Stimulated activated CD8-positive, alpha-beta memory T cell treated with anti-CD3 and anti-CD28 coated beads, Interleukin-4, amount 100 ng/mL, for 24 hours (primary cell): Measurements from ENCODE around the gene CLEC4F.
"Not testable (repeated sequence)": the region's sequence is repeated elsewhere in the genome, so short reads cannot be mapped to it uniquely, and the experiment has no call there.

ENCODE experiments used
- DNase-seq: peaks from one replicate; pipeline ENCODE4 v3.0.0-alpha.2; 2020; ENCODE audit warnings: low read depth

CLEC4F gene

DNA sequence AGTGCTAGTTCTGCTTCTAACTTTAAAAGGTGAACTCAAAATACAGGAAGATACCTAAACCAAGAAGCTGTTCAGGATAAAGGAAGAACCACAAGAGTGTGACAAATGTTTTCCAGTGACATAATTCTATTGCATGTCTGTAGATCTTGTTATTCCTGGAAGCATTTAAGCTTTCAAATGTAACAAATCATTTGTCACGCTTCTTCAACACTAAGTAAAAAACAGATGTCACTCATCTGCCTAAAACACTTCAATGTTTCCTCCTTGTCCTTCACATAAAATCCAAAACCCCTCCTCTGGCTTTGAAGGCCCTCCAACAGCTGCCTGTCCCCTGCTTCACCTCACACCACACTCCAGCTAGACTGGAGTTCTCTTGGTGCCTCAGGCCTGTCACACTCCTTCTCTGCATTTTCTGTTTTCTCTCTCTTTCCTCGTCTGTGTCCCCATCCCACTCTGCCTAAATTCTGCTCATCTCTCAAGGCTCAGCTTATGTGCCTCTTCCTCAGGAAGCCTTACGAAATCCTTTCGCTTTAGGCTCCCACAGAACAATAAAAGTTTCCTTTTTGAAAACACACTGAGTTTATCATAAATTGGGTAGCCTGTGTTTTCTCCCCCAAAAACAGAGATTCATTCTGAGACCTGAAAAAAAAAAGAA is 6.4 kb upstream of the CLEC4F start:
- DNase-seq, result no peak

DNA sequence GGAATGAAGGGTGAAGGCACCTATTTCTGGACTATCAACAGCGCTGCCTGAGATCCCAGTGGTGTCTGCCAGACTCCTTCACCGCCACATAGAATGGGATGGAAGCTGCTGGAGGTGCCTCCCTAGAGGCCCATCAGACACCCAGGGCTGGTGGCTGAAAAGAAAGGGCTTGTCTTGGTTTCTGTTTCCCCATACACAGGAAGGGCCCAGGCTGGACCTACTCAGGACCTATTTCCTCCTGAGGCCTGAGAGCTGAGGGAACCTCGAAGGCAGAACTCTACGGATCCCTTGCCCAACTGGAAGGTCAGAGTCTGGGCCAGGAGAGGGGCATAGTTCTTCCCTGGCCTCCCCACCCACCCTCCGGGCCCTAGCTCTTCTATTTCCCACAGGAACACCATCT is 2.9 kb upstream of the CLEC4F start:
- no peak for DNase-seq

DNA sequence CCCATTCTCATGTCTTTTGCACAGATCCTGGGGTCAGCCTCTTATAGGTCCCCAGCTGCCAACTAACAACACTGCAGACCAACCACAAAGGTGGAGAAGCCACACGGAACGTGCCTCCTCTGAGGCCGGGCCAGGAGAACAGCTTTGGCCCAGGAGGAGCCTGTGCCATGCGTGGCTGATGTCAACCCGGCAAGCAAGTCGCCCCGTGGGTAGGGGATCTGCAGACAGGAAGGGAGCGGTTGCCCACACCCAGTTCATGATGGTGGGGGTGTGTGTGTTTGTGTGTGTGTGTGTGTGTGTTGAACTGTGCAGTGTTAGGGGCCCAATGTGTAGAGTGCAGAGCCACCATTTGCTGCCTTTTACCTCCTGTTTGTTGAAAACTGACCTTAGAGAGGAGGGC is 2.4 kb upstream of the CLEC4F start:
- no peak for DNase-seq

DNA sequence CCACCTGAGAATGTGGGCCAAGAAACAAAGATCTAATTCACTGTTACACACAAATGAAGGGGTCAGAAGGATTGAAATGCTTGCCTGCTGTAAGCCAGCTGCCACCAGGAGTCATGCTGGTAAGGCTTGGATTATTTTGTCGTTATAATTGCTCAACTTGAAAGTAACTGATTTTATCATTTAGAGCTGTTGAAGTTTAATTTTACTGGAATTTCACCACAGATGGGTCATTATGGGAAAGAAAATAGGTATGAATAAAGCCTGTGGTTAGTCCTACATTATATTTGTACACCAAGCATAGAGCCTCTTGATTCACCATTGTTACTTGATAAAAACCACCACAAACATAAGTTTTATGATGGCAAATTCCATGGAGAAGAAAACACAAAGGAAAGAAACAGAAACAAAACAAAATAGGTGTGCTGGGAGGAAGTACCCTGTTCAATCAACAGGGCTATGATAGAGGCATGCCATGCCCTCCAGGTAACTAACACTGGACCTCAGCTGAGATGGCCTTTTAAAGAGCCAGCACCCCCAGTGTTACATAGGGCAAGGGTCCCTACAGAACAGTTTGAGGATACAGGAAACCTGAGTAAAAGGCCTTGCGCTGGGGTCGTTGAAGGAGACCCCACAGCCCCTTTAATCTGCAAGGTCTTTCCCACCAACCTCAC is 3.0 kb downstream of the CLEC4F start:
- DNase-seq, result no peak

DNA sequence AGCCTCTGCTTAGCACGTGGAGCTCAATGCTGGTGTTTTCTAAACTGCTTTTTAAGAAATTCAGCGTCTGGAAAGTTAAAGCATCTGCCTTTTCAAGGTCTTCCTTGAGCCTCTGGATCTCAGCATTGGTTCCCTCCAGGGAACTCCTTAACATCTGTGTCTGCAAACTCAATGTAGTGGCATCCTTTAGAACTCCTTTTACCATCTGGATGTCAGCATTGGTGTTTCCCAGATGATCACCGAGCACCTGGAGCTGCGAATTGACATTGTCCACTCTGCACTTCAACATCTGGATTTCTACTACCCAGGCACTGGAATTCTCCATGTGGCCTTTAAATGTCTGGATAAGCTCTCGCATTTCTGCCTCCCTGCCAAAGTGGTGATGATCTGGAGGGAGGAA is 3.7 kb downstream of the CLEC4F start:
- no peak for DNase-seq

DNA sequence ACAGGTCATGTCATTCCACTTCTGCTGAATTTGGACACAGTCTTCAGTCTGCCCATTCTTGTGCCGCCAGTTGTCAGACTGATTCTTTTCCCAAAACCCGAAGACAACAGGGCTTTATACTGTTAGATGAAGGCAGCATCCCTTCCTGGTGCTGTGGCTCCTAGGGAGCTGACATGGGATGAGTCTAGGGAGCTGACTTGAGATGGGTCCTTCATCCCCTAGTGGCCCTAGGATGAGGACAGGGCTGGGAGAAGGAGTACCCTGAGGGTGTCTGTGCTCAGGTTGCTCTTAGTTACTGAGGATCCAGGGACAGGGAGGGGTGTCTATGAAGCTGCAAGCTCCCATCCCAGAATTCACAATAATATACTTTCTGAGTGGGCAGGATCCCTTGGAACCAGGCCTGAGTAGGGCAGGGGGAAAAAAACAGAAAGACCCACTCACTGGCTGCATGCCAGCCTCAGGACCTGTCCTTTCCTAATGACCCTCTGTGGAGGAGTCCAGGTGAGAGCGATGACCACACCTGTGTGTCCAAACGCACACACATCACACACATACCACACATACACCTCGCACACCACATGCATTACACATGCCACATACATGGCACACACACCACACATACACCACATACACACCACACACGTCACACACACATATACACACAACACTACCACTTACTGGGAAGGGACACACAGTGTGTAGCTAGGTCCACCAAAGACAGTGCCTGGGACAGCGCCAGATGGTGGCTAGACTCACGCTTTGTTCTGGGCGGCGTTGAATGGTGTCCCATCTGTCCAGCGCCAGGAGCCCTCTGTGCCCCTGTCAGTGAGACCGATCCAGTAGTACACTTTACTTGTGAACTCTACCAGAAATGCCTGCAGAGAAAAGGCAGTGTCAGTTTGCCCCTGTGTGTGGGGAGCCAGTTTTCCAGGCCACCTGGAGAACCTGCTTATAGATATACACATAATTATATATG is 11.1 kb downstream of the CLEC4F start:
- DNase-seq, result no peak

DNA sequence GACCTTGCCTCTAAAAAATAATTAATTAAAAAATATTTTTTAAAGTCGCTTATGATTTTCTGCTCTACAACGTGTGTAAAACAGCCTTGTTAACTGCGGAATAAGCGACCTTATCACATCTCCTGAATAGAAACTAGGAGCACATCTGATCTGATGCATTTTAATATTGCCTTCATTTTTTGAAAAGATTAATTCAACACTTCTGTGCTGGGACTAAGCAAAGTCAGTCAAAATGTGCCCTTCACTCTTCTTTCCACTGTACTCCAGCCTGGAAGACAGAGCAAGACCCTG is 12.6 kb downstream of the CLEC4F start:
- no peak for DNase-seq

DNA sequence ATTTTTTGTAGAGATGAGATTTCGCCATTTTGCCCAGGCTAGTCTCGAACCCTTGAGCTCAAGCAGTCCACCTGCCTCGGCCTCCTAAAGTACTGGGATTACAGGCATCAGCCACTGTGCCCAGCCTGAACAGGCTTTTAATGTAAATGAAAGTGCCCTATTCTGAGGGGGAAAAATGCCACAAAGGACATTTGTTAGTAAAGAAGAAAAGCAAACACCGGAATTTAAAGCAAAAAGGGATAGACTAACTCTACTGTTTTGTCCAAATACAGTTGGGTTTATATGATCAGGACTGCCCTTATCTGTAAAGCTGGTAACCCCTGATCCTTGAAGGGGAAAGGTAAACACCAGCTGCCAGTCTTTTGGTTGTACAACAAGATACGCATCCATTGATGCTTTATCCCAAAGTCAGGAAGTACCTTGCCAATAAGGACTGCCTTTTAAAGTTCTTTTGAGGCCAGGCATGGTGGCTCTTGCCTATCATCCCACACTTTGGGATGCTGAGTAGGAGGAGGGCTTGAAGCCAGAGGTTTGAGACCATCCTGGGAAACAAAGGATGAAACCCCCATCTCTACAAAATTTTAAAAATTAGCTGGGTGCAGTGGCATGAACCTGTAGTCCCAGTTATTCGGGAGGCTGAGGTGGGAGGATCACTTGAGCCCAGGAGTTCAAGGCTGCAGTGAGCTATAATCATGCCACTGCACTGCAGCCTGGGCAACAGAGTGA is 13.1 kb downstream of the CLEC4F start:
- no peak for DNase-seq

DNA sequence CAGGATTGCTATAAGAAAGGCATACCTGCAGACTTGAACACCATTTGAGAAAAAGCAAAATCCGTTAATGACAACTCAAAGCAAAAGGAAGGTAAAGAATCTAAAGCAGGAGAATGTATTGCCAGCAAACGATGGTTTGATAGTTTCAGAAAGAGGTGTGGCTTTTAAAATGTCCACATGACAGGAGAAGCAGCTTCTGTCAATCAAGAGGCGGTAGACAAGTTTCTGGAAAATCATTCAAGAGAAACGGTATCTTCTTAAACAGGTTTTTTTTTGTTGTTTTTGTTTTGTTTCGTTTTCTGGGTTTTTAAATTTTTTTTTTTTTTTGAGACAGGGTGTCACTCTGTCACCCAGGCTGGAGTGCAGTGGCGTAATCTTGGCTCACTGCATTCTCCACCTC is 13.8 kb downstream of the CLEC4F start:
- DNase-seq, result no peak

DNA sequence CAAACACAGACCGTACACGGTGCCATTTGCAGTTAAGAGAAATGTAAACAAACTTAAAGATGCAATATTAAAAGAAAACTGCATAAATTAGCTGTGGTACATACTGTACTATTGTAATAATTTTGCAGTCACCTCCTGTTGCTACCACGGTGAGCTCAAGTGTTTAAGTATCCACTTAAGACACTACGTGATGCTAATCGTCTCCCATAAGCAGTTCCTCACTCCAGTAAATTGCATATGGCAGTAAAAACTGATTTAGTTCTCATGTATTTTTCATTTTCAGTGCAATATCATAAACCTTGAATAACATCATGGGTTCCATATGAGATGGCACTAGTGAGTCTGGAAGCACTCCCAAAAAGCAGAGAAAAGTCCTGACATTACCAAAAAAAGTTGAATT is 14.4 kb downstream of the CLEC4F start:
- DNase-seq, result no peak

DNA sequence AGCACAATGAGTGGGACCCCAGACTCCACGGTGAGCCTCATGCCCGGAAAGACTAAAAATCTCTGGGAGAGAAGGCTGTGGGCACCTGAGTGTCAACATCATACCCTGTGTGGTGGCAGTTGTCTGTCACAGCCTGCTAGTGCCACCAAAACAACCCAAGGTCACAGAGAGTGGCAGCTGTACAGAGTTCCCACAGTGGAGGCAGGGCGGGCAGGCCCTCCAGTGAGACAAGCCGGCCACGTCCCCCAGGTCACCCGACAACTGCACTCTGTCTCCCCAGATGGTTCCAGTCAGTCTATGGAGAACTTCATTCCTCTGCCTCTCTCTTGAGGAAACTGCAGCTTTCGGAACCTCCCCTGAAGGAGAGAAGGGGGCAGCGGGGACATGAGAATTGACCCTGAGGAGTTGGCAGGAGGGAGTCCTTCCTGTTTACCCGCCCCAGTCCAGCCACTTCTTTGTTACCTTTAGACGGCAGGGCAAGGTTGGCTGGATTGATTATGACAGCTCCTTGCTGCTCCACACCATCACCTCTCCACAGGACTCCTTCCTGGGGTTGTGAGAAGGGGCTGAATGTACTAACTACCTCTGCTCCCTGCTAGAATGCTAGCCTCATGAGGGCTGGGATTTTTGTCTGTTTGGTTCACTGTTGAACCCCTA is 18.7 kb downstream of the CLEC4F start:
- no peak for DNase-seq

DNA sequence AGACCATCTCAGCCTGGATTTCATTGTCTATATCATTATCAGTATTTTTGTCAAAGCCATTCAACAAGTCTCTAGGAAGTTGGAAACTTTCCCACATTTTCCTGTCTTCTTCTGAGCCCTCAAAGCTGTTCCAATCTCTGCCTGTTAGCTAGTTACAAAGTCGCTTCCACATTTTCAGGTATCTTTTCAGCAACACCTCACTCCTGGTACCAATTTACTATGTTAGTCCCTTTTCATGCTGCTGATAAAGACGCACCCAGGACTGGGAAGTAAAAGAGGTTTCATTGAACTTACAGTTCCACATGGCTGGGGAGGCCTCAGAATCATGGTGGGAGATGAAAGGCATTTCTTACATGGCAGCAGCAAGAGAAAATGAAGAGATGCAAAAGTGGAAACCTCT is 20.7 kb downstream of the CLEC4F start:
- DNase-seq, result no peak

DNA sequence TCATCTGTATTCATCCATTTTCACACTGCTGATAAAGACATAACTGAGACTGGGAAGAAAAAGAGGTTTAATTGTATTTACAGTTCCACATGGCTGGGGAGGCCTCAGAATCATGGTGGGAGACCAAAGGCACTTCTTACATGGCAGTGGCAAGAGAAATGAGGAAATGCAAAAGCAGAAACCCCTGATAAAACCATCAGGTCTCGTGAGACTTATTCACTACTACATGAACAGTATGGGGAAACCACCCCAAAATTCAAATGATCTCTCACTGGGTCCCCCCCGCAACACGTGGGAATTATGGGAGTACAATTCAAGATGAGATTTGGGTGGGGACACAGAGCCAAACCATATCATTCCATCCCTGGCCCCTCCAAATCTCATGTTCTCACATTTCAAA is 22.4 kb downstream of the CLEC4F start:
- DNase-seq, result not testable (repeated sequence)

DNA sequence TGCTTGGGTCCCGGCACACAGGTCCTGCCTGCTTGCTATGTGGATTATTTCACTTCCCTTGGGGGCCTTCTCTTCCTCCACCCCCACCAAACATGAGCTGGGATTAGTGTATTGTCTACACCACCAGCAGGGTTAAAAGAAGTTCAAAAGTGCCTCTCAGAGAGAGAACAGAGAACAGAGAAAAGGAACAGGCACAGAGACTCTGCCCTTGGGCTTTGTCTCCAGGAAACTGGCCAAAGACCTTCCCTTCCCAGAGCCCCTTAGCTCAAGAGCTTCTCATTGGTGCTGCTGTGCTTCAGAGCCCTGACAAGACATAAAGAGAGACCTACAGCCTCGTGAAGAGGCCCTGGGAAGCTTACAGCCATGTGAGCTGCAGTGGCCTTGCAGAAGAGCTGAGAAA is 22.9 kb downstream of the CLEC4F start:
- no peak for DNase-seq

DNA sequence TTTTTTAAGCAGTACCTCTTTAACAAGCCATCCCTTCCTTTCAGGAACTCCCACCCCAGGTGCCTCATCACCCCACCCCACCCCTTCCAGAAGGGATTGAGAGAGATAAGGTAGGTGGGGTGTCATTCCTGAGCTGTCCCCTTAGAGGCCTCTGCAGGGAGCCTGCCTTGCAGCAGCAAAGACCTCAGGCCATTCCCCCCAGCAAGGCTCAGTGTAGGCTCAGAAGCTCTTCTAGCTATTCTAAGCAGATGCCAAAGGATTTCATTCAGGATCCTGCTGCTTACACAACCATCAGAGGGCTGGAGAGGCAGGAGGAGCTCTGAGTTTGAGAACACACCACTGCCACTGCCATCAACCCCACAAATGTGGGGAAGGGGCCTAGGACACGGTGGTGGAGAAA is 24.1 kb downstream of the CLEC4F start:
- no peak for DNase-seq

DNA sequence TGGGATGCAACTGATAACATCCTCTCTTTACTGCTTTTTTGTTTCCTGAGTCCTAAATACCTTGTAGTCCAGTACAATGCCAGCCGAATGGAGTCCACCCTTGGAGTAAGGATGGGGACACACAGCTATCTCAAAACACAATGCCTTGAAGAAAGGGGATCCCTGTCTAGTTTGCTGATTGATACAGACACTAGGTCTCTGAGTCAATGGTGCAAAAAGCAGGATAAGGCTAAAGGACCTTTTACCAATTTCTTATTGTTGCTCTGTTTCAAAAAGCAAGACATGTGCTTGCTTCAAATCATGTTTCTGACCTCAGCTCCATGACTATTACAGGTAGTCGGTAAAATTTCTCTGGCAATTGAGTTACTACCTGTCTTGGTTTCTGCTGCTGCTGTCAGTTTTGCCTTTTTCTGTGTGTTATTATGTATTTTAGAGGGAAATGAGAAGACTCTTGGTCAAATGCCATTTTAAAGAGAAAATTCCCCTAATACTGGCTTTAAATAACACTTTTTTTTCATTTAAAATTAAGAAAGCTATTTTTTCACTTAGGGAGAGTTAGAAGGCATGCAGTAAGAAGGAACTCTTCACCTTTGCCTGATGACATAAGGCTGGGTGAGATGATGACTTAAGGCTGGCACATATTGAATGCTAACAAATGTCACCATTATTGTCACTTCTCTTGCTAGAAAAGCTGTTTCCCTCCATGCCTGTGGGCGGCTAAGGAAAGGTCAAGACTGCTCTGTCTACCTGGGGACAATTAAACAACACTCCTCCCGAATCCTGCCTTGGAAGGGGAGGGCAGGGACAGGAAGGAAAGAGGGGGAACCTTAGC is 25.0 kb downstream of the CLEC4F start:
- no peak for DNase-seq

DNA sequence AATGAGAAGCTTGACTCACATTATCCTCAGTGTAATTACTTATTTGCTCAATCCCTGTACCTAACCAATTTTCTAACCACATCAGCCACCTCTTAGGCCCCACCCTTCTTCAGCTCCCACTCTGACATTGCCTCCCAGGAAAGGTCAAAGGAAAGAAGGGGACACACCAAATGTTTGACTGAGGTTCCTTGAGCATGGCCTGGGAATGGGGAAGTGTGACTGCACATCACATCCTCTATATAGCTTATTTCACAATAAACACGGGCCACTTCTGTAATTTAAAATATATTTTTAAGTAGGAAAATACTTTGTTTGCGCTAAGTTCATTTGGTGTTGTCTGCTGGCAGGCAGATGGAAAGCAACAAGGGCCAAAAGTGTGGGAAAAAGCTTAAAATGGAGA is 26.9 kb downstream of the CLEC4F start:
- no peak for DNase-seq

DNA sequence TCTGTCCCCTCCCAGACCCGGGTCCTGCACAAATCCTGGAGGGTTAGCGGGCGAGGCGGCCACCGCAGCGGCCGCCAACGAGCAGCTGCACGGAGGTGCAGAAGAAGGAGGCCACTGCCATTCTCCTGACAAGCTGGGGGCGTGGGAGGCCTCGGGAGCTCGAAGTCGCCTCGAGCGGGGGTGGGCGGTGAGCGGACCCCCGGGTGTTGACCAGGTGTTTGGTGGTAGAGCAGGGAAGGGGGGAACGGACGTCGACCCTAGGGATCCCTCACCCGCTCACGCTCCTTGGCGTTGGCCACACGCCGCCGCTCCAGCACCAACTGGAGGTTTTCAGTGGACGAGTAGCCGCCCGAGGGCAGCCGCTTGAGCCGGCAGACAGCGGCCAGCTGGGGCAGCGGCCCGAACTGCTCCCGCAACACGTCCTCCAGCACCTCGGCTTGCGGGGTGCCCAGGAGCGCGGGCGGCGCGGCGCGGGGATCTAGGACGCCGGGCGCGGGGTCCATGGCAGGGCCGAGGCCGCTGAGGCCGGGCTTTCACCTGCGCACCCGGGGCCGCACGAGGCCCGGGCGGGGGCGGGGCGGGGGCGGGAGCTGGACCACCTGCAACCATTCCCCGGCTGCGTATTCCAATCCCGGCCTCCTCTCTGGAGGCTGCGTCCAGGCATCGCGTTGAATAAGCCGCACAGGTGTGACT is 30.1 kb downstream of the CLEC4F start, which contains the start of gene FIGLA:
Gene FIGLA, minus strand, starts transcription at position 508 of the 693 bp plus-strand sequence. Its CDS starts 5 bp downstream, at position 503.
- no peak for DNase-seq

DNA sequence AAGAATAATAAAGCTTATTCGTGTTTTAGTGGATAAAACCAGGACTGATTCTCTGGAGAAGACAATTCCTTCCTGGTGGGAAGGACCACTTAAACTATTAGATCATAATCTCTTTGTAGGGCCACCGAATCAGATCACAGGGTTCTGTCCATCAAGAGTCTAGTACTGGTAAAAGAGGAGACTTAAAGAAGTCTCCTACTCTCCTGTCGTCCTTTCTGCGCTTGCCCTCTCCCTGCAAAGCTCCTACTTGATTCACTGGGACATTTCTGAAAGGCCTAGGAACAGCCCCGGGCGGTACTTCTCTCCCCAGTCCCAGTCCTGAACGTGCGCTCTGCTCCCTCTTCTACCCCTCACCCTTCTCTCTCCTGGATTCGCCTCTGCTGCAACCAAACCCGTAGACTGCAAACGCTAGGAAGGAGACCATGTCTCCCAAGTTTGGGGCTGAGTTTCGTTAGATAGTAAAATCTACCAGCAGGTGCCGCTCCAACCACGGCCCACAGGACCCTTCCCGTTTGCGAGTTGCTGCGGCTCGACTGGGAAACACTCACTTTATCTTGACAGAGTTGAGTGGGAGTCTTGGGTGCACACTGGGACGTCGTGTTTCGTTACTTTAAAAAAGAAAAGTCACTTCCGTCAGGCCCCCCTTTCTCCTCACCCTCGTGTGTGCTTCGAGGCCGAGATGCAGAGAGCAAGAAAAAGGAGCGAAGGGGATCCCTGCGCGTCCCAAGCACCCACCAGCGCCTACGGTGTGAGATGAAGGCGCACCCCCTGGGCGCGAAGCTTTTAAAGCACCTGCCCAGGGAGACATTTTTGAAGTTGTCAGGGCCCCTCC is 30.9 kb downstream of the CLEC4F start:
- peak; percentile 59 for DNase-seq
